WERI-Rb-1 (cell line): ENCODE measurements around the gene FTCD.
"Not testable (repeated sequence)": the region's sequence is repeated elsewhere in the genome, so short reads cannot be mapped to it uniquely, and the experiment has no call there.

Source experiments
- DNase-seq: peaks from one replicate; pipeline ENCODE4 v3.0.0-alpha.2; 2020
- H3K27ac ChIP-seq: fragments of 250-450 bp; sonication (Bioruptor Pico); 2 replicates; pipeline ENCODE4 v1.5.1; 2020; ENCODE audit warnings: mild to moderate bottlenecking, moderate library complexity
- H3K27me3 ChIP-seq: fragments of 250-450 bp; sonication (Bioruptor Pico); 2 replicates; pipeline ENCODE4 v1.5.1; 2021; ENCODE audit warnings: mild to moderate bottlenecking, low read depth, moderate library complexity; ENCODE audit not compliant: insufficient read depth, severe bottlenecking
- H3K36me3 ChIP-seq: fragments of 250-450 bp; sonication (Bioruptor Pico); 2 replicates; pipeline ENCODE4 v1.5.1; 2020; ENCODE audit warnings: mild to moderate bottlenecking, moderate library complexity
- H3K4me3 ChIP-seq: 2 replicates; pipeline ENCODE4 v1.5.1; 2011; ENCODE audit warnings: low read depth, mild to moderate bottlenecking, control low read depth, low read length
- H3K9me3 ChIP-seq: fragments of 250-450 bp; sonication (Bioruptor Pico); 2 replicates; pipeline ENCODE4 v1.5.1; 2021; ENCODE audit warnings: mild to moderate bottlenecking, moderate library complexity; ENCODE audit not compliant: severe bottlenecking
- CTCF ChIP-seq: IDR thresholded peaks from 2 replicates; pipeline ENCODE4 v1.5.1; 2011; ENCODE audit warnings: low read depth, mild to moderate bottlenecking, control low read depth, inconsistent platforms, low read length

Gene FTCD

GRCh38 chr21:46108827-46109312 is 46.5 kb downstream of the FTCD start:
- Histone ChIP-seq H3K27me3 (no peaks in the 10 kb centered on the region), H3K27ac (no peak overlapping the region), H3K9me3 (peaks cover 8% of the 10 kb centered on the region), H3K4me3 (no peak overlapping the region), H3K36me3 (peaks cover 8% of the 10 kb centered on the region)
- DNase-seq, result no peak
- no peak for TF ChIP-seq CTCF

- H3K27ac ChIP-seq, DNase-seq, H3K9me3 ChIP-seq, H3K4me3 ChIP-seq, H3K27me3 ChIP-seq, H3K36me3 ChIP-seq: not testable (repeated sequence)
These were observed 48.0 kb downstream of the FTCD start for GRCh38 chr21:46107376-46107775.

- Histone ChIP-seq H3K4me3 (no peak overlapping the region), H3K27ac (no peak overlapping the region), H3K36me3 (no peaks in the 10 kb centered on the region), H3K27me3 (no peaks in the 10 kb centered on the region), H3K9me3 (peaks cover 10% of the 10 kb centered on the region)
- no peak for DNase-seq
- TF ChIP-seq CTCF, result no peak
These were observed 51.3 kb downstream of the FTCD start for GRCh38 chr21:46104104-46104503.

GRCh38 chr21:46100906-46101305 is 54.5 kb downstream of the FTCD start:
- H3K27me3 ChIP-seq, result no peaks in the 10 kb centered on the region
- DNase-seq, result no peak
- no peaks in the 10 kb centered on the region for H3K36me3 ChIP-seq
- H3K4me3 ChIP-seq, result no peak overlapping the region
- TF ChIP-seq CTCF, result no peak
- no peak overlapping the region for H3K27ac ChIP-seq
- H3K9me3 ChIP-seq, result peaks cover 2% of the 10 kb centered on the region

GRCh38 chr21:46100426-46100825 is 55.0 kb downstream of the FTCD start:
- Histone ChIP-seq H3K36me3 (no peaks in the 10 kb centered on the region), H3K9me3 (peaks cover 2% of the 10 kb centered on the region), H3K27ac (no peak overlapping the region), H3K4me3 (no peak overlapping the region), H3K27me3 (no peaks in the 10 kb centered on the region)
- DNase-seq, result no peak
- no peak for TF ChIP-seq CTCF

GRCh38 chr21:46100020-46100419 is 55.4 kb downstream of the FTCD start:
- peaks cover 2% of the 10 kb centered on the region for H3K9me3 ChIP-seq
- no peaks in the 10 kb centered on the region for H3K27me3 ChIP-seq
- no peak for DNase-seq
- no peak overlapping the region for H3K4me3 ChIP-seq
- no peak for TF ChIP-seq CTCF
- no peaks in the 10 kb centered on the region for H3K36me3 ChIP-seq
- no peak overlapping the region for H3K27ac ChIP-seq
